CD14-positive monocyte (primary cell): ENCODE results near the gene CSNK1A1L. TPM values are rescaled to one million over a fixed set of nuclear protein-coding genes. Genes with fewer than 3 reads are reported as not detected.

Experiments used
- DNase-seq, 3 donors: peaks; one replicate each; pipeline ENCODE4 v3.0.0-alpha.2; 2011 to 2022
- H2AFZ ChIP-seq: 2 replicates; pipeline ENCODE4 v1.6.0; 2012; ENCODE audit warnings: mild to moderate bottlenecking, low read depth, low read length, inconsistent platforms; ENCODE audit not compliant: insufficient read depth, poor library complexity, severe bottlenecking
- H3K27ac ChIP-seq, 2 donors: 1 replicate in 1 of 2; 2 replicates in 1 of 2; pipeline ENCODE4 v1.5.1; 2012 to 2013; ENCODE audit warnings: low read length in 2 of 2, control low read depth in 1 of 2, inconsistent platforms in 1 of 2, low read depth in 1 of 2, mild to moderate bottlenecking in 1 of 2
- H3K27me3 ChIP-seq, 2 donors: one replicate each; pipeline versions ENCODE4 v1.6.0 to v1.6.1; 2011 to 2013; ENCODE audit warnings: low read length in 2 of 2; ENCODE audit not compliant: control insufficient read depth in 2 of 2, insufficient read depth in 2 of 2
- H3K36me3 ChIP-seq, 2 donors: replicated peaks in 1 of 2; 1 replicate in 1 of 2; 2 replicates in 1 of 2; pipeline versions ENCODE4 v1.5.1 to v1.6.1; 2012 to 2013; ENCODE audit warnings: low read length in 2 of 2, control low read depth in 1 of 2, inconsistent platforms in 1 of 2, mild to moderate bottlenecking in 1 of 2; ENCODE audit not compliant: insufficient read depth in 2 of 2, control insufficient read depth in 1 of 2
- H3K4me1 ChIP-seq, 2 donors: 1 replicate in 1 of 2; 2 replicates in 1 of 2; pipeline versions ENCODE4 v1.5.1 to v1.6.1; 2012 to 2013; ENCODE audit warnings: low read length in 2 of 2, control low read depth in 1 of 2, inconsistent platforms in 1 of 2, mild to moderate bottlenecking in 1 of 2, moderate library complexity in 1 of 2; ENCODE audit not compliant: insufficient read depth in 2 of 2, control insufficient read depth in 1 of 2
- H3K4me2 ChIP-seq: replicated peaks from 2 replicates; pipeline ENCODE3; 2012; ENCODE audit warnings: low read length, moderate library complexity, mild to moderate bottlenecking; ENCODE audit not compliant: poor library complexity, severe bottlenecking; ENCODE audit errors: extremely low read depth
- H3K4me3 ChIP-seq, 3 experiments: fragments of 200-600 bp in 1 of 3; sonication (generic) in 1 of 3; replicated peaks in 1 of 3; 1 replicate in 2 of 3; 2 replicates in 1 of 3; pipeline ENCODE4 v1.5.1; 2011 to 2013; ENCODE audit warnings: low read length in 3 of 3, mild to moderate bottlenecking in 3 of 3, control low read depth in 2 of 3, low read depth in 2 of 3, inconsistent platforms in 1 of 3, moderate library complexity in 1 of 3
- H3K79me2 ChIP-seq: 2 replicates; pipeline ENCODE4 v1.6.0; 2012; ENCODE audit warnings: mild to moderate bottlenecking, control low read depth, inconsistent platforms, low read length, moderate library complexity; ENCODE audit not compliant: insufficient read depth
- H3K9ac ChIP-seq: 2 replicates; pipeline ENCODE4 v1.6.0; 2017; ENCODE audit warnings: low read length, mild to moderate bottlenecking; ENCODE audit not compliant: insufficient read depth, poor library complexity, severe bottlenecking
- H3K9me3 ChIP-seq, 2 donors: replicated peaks in 1 of 2; 1 replicate in 1 of 2; 2 replicates in 1 of 2; pipeline versions ENCODE4 v1.5.1 to v1.6.1; 2012 to 2013; ENCODE audit warnings: low read length in 2 of 2, control low read depth in 1 of 2; ENCODE audit not compliant: control insufficient read depth in 1 of 2, insufficient read depth in 1 of 2
- H4K20me1 ChIP-seq: 2 replicates; pipeline ENCODE4 v1.6.0; 2012; ENCODE audit warnings: mild to moderate bottlenecking, low read length, control low read depth, moderate library complexity; ENCODE audit not compliant: insufficient read depth
- H3K27ac Mint-ChIP-seq, 7 donors: one replicate each; pipeline ENCODE4 v1.8.0; 2020; ENCODE audit warnings: mild to moderate bottlenecking in 7 of 7, mixed read lengths in 7 of 7, moderate library complexity in 6 of 7, inconsistent platforms in 2 of 7
- H3K27me3 Mint-ChIP-seq, 3 donors: one replicate each; pipeline ENCODE4 v1.8.0; 2021 to 2022; ENCODE audit warnings: low read depth in 3 of 3, mild to moderate bottlenecking in 3 of 3, mixed read lengths in 3 of 3, moderate library complexity in 3 of 3, inconsistent platforms in 1 of 3
- H3K36me3 Mint-ChIP-seq, 2 donors: one replicate each; pipeline ENCODE4 v1.8.0; 2020; ENCODE audit warnings: mixed read lengths in 2 of 2, inconsistent platforms in 1 of 2, mild to moderate bottlenecking in 1 of 2
- H3K4me1 Mint-ChIP-seq: one replicate; pipeline ENCODE4 v1.8.0; 2020; ENCODE audit warnings: mild to moderate bottlenecking, mixed read lengths
- H3K4me3 Mint-ChIP-seq, 2 donors: one replicate each; pipeline ENCODE4 v1.8.0; 2020; ENCODE audit warnings: mild to moderate bottlenecking in 2 of 2, mixed read lengths in 2 of 2, moderate library complexity in 1 of 2
- H3K9me3 Mint-ChIP-seq, 7 donors: one replicate each; pipeline ENCODE4 v1.8.0; 2020 to 2022; ENCODE audit warnings: mixed read lengths in 7 of 7, mild to moderate bottlenecking in 6 of 7, moderate library complexity in 6 of 7, inconsistent platforms in 2 of 7
- WGBS: methylation state at CpG from one replicate; pipeline ENCODE4 v1.1.5; 2013; ENCODE audit warnings: missing lambda C conversion rate; ENCODE audit not compliant: insufficient coverage; 5-methylcytosine and 5-hydroxymethylcytosine counted together
- intact Hi-C, 2 donors: fragments of 100-400 bp; cut with micrococcal nuclease; formaldehyde crosslinking; loops; one replicate each; pipeline versions ENCODE4 v1.15.0 to v1.15.1; 2023
- polyA plus RNA-seq, 3 donors: library from polyadenylated mRNA; depleted of rRNA in 1 of 3; unstranded in 2 of 3; stranded (reverse) in 1 of 3; fragments of 300-500 nt in 2 of 3; fragments of >200 nt in 1 of 3; fragmentation: Illumina TruSeq in 2 of 3; gene quantifications; 1 replicate in 2 of 3; 2 replicates in 1 of 3; pipeline ENCODE4 v1.2.3, GENCODE V29; 2012 to 2021
- TF ChIP-seq, protein P1 (sequence below): fragments of 200-600 bp; IDR thresholded peaks from one replicate; pipeline ENCODE4 v1.8.0; 2022; ENCODE audit warnings: antibody characterized with exemption, mild to moderate bottlenecking

CSNK1A1L gene
- polyA plus RNA-seq, 3 donors: 0.07 TPM; not detected in 2

DNA sequence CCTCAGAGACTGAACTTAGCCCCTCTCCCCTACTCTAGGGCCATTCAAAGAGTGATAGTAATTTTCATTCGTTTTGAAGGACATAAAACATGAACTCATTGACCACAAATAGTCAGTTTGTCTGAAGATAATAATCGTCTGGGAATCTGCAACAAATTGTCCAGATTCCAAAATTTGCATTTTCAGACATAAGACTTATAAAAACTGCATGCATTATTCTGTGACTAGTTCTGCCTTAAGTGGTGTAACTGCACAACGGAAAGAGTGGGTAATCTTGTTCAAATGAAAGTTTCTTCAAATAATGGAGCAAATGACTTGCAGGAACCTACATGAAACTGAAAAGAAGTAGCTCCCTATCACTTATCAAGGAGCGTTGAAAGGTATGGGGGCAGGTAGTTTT, 8.4 kb downstream of the CSNK1A1L start:
- intact Hi-C loops: no loop called here
- H4K20me1 ChIP-seq: no peaks in the 10 kb centered on the region
- peaks cover 0 to 4% (median 0%) of the 10 kb centered on the region in 7 donors for H3K9me3 Mint-ChIP-seq
- no peak overlapping the region for H3K27ac ChIP-seq
- H3K4me3 Mint-ChIP-seq: no peak overlapping the region
- H3K27me3 ChIP-seq: peaks cover 2% of the 10 kb centered on the region in 2 donors
- H2AFZ ChIP-seq: no peak overlapping the region
- H3K4me3 ChIP-seq: no peak overlapping the region
- no peak overlapping the region for H3K4me2 ChIP-seq
- TF ChIP-seq, protein P1, sequence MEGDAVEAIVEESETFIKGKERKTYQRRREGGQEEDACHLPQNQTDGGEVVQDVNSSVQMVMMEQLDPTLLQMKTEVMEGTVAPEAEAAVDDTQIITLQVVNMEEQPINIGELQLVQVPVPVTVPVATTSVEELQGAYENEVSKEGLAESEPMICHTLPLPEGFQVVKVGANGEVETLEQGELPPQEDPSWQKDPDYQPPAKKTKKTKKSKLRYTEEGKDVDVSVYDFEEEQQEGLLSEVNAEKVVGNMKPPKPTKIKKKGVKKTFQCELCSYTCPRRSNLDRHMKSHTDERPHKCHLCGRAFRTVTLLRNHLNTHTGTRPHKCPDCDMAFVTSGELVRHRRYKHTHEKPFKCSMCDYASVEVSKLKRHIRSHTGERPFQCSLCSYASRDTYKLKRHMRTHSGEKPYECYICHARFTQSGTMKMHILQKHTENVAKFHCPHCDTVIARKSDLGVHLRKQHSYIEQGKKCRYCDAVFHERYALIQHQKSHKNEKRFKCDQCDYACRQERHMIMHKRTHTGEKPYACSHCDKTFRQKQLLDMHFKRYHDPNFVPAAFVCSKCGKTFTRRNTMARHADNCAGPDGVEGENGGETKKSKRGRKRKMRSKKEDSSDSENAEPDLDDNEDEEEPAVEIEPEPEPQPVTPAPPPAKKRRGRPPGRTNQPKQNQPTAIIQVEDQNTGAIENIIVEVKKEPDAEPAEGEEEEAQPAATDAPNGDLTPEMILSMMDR: no peak
- H3K36me3 Mint-ChIP-seq: no peaks in the 10 kb centered on the region
- no peak overlapping the region for H3K9ac ChIP-seq
- no peaks in the 10 kb centered on the region for H3K9me3 ChIP-seq
- no CpG with 5 or more reads among the region's 4 CpGs for WGBS
- no peaks in the 10 kb centered on the region for H3K36me3 ChIP-seq
- no peak for DNase-seq
- peaks cover 7% of the 10 kb centered on the region for H3K4me1 Mint-ChIP-seq
- H3K27me3 Mint-ChIP-seq: peaks cover 10 to 13% (median 10%) of the 10 kb centered on the region in 3 donors
- no peak overlapping the region for H3K27ac Mint-ChIP-seq
- no peaks in the 10 kb centered on the region for H3K79me2 ChIP-seq
- H3K4me1 ChIP-seq: peaks cover 1 to 2% of the 10 kb centered on the region in 2 donors

DNA sequence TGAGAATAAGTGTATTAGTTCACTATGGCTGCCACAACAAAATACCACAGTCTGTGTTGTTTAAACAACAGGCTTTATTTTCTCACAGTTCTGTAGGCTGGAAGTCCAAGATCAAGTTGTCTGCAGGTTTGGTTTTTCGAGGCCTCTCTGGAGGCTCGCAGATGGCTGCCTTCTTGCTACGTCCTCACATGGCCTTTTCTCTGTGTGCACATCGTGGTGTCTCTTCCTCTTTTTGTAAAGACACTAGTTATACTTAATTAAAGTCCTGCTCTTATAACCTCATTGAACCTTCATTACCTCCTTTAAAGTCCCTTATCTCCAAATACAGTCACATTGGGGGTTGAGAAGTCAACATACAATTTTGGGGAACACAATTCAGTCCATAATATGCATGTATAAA, 10.6 kb downstream of the CSNK1A1L start:
- intact Hi-C loops: no loop called here
- Histone ChIP-seq H3K36me3 (no peaks in the 10 kb centered on the region), H3K4me1 (peaks cover 23% of the 10 kb centered on the region in 2 donors), H3K27me3 (peaks cover 2% of the 10 kb centered on the region in 2 donors), H2AFZ (no peak overlapping the region), H3K27ac (no peak overlapping the region), H3K4me2 (no peak overlapping the region), H3K4me3 (no peak overlapping the region), H3K79me2 (no peaks in the 10 kb centered on the region), H3K9ac (no peak overlapping the region), H3K9me3 (no peaks in the 10 kb centered on the region), H4K20me1 (no peaks in the 10 kb centered on the region)
- peaks cover 28% of the 10 kb centered on the region for H3K4me1 Mint-ChIP-seq
- no peak overlapping the region for H3K4me3 Mint-ChIP-seq
- H3K27me3 Mint-ChIP-seq: peaks cover 2 to 5% (median 4%) of the 10 kb centered on the region in 3 donors
- H3K27ac Mint-ChIP-seq: no peak overlapping the region
- H3K9me3 Mint-ChIP-seq: peaks cover 0 to 4% (median 0%) of the 10 kb centered on the region in 7 donors
- no peaks in the 10 kb centered on the region for H3K36me3 Mint-ChIP-seq
- TF ChIP-seq, protein P1: no peak
- DNase-seq: no peak
- 57% methylated on average over 4 of the region's 4 CpGs for WGBS
